ENCODE results near the gene DZIP1L.
A peak's percentile ranks its signal among the peaks of the same experiment; 100 is the strongest.
"Not testable (repeated sequence)": the region's sequence is repeated elsewhere in the genome, so short reads cannot be mapped to it uniquely, and the experiment has no call there.

The DZIP1L gene

DNA sequence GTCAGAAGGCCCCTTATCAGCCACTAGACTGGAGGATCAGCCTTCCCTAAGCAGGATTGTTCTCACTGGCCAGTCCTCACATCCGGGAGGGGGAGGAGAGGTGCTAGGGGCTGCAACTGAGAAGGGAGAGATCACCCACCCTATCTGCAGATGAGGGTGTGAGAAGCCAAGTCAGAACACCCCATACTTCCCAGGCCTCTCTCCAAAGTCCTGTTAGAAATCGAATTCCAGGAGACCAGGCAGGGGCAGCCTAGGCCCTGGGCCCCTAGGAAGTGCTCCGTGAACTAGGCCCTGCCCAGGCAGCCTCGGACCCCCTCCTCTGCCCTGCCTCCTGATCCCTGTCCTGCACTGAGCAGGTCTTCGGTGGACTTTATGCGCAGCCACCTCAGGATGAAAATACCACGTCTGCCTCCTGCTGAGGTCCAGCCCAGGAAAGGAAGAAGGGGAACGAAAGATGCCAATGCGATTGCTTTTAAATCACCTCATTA lies 933 bp downstream of the DZIP1L start:
- FAIRE-seq, result no peak

- FAIRE-seq, result no peak
Measured at GRCh38 chr3:138113326-138113725, 2.1 kb downstream of the DZIP1L start.

DNA sequence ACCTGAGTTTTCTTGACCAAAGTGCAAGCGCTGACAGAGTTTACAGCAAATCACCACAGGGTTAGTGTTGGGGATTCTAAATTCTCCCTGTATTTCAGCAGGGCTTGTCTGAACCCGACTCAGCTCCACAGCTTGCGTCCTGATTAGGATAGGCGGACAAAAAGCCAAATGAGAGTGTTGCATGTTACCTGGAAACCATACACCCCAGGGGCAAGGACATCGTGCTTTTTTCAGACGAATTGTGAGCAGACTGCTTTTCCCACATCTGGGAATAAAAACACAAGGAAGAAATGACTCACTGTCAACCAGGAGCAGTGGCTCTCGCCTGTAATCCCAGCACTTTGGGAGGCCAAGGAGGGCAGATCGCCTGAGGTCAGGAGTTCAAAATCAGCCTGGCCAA lies 3.0 kb downstream of the DZIP1L start:
- FAIRE-seq, result no peak

- FAIRE-seq, result no peak
Measured at GRCh38 chr3:138105598-138105997, 9.8 kb downstream of the DZIP1L start.

GRCh38 chr3:138103466-138103865 lies 11.9 kb downstream of the DZIP1L start:
- no peak for FAIRE-seq

DNA sequence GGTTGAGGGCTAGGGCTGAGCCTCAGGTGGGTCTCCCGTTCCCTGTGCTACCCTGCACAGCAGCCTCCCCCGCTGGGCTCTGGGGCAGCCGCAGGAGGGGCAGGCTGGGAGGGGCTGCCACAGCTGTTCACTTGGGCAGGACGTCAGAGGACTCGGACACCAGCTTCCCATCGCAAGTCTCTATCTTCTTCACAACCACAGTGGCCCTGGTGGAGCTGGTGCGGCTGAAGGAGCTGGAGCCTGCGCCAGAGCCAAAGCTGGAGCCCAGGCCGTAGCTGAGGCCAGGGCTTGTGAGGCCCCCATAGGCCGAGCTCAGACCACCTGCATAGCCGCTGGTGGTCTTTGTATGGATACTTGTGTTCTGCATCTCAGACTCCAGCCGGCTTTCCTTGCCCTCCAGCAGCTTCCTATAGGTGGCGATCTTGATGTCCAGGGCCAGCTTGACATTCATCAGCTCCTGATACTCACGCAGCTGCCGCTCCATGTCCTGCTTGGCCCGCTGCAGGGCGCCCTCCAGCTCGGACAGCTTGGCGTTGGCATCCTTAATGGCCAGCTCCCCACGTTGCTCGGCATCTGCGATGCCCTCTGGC lies 14.0 kb downstream of the DZIP1L start:
- not testable (repeated sequence) for FAIRE-seq

DNA sequence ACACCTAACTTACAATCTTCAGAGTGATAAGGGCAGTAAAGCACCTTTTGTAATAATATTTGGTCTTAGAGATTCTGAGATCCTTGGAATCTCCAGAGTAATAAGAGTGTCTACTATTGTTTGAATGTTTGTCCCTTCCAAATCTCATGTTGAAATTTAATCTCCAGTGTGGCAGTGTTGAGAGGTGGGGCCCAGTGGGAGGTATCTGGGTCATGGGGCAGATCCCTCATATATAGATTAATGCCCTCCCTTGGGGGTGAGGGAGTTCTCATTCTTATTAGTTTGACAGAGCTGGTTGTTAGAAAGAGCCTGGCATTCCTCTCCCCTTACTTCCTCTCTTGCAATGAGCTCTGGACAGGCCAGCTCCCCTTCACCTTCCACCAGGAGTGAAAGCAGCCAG lies 16.0 kb downstream of the DZIP1L start:
- no peak for FAIRE-seq

DNA sequence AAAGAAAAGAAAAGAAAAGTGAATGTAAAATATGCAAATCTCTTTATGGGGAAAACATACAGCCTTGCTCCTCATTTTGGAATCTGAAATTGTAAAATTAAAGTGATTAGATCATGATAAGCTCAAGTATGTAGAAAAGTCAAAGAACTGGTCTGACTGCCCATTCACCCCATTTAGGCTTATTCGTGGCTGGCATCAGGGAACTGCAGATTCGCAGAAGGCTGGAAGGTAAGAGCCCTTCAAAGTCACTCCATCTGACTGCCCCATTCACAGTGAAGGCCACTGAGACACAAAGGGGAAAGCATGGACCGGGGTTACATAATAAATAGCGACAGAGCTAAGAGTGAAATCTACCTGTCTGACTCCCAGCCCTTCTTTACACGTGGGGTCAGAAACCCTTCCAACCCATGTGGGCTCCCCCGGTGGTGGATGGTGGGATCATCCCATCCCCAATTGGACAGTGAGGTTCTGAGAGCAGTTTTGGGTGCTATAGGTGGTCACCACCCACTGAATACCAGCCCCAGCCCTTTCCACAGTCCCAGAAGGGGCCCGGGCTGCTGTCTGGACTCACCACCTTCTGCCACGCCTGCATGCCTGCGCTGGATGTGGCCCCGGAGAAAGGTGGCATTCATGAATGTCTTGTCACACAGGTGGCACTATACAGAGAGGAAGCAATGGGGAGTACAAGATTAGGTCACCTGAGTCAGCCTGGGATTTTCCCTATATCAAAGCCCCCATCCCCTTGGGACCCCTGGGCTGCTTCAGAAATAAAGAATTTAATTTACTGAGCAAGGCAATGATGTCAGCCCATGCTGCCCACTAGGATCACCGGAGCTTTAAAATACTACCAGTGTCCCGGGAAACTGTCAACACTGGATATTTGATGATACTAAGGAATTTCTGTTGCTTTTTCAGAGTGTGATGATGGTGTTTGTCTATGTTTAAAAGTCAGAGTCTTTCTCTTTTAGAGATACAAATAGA lies 17.9 kb downstream of the DZIP1L start:
- FAIRE-seq, result no peak

- FAIRE-seq, result no peak
Measured at GRCh38 chr3:138093721-138094120, 21.7 kb downstream of the DZIP1L start.

GRCh38 chr3:138092023-138092422 lies 23.4 kb downstream of the DZIP1L start:
- FAIRE-seq, result no peak

GRCh38 chr3:138089091-138089490 lies 26.3 kb downstream of the DZIP1L start:
- no peak for FAIRE-seq

GRCh38 chr3:138085745-138086144 lies 29.7 kb downstream of the DZIP1L start:
- FAIRE-seq, result not testable (repeated sequence)

- FAIRE-seq, result no peak
Measured at GRCh38 chr3:138084196-138084595, 31.2 kb downstream of the DZIP1L start.

DNA sequence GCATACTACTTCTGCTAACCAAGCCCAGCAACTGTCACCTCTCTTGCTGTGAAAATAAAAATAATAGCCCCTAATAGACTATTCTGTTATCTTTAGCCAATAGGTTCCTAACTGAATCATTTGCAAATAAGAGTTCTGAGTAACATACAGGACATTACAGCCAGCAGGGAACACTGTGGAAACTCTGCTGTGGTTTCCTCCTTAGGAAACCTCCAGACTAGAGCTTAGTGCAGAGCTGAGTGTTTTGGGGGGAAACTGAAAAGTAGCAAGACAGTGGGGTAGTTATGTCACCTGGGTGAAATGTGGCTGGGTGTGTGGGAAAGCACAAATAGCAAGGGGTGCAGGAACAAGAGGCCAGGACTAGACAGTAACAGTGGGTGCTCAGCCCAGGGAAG lies 32.4 kb downstream of the DZIP1L start:
- no peak for FAIRE-seq

- FAIRE-seq, result no peak
Measured at GRCh38 chr3:138082085-138082991, 33.1 kb downstream of the DZIP1L start.

GRCh38 chr3:138081371-138082084 lies 33.9 kb downstream of the DZIP1L start:
- no peak for FAIRE-seq

DNA sequence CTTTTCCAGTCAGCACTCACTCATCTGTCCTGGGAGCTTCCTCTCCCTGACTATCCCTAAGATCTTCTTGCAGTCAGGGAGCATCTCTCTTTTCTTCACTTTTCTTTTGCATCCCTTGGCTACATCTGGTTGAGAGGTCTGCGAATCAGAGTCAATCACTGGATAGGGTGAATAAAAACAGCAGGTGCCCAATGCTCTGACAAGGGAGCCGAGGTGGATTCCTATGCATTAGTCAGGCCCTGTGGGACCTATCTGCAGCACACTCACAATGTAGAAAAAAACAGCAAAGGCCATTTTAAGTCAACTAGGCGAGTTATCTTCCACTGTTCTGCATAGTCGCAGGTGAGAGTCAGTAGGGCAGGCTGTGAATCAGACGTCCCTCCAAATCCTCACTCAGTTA lies 35.5 kb downstream of the DZIP1L start:
- FAIRE-seq, result no peak

- no peak for FAIRE-seq
Measured at GRCh38 chr3:138078901-138079344, 36.5 kb downstream of the DZIP1L start.

DNA sequence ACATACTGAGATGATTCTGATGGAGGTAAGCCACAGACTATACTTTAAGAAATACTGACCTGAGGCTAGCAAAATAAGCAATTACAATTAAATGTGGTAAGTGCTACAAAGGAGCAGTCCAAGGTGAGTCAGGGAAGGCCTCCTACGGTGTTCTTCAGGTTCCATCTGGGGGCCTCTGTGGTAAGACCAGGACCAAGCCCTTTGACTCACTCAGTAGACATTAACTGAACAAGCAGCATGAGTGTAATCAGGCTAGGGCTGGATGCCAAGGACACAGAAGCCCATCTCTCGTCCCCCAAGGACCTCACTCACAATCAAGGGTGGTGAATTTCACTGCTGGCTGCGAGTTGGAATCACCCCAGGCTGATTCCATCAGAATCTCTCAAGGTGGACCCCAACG lies 37.3 kb downstream of the DZIP1L start:
- no peak for FAIRE-seq

DNA sequence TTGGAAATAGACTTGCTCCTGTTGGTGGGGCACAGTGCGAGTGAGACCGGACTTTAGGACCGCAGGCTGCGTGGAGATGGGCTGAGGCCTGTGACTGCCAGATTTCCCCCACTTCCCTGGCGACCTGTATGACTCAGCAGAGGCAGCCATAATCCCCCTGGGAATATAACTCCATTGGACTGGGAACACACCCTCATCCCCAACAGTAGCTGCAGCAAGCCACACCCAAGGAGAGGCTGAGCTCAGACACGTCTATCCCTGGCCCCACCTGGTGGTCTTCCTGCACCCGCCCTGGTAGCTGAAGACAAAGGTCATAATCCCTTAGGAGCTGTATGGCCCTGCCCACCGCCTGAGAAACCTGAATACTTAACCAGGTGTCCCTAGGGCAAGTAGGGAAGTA lies 42.6 kb downstream of the DZIP1L start:
- no peak for FAIRE-seq

DNA sequence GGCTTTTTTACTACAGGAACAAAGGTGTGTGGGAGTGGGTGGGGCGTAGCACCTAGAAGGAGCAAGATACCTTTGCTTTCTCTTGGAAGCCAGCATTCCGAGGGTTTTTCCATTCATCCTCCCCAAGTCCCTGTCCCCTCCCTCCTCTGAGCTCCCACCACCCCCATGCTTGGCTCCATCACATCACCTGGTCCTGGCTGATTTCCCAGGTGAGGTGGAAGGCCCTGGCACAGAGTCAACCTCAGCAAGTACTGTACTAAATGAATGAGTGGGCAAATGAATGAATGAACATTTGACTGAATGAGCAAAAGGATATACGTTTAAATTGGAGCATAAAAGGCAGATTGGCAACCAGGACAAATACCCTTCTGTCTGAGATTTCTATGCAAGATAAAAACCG lies 45.4 kb downstream of the DZIP1L start:
- FAIRE-seq, result no peak

DNA sequence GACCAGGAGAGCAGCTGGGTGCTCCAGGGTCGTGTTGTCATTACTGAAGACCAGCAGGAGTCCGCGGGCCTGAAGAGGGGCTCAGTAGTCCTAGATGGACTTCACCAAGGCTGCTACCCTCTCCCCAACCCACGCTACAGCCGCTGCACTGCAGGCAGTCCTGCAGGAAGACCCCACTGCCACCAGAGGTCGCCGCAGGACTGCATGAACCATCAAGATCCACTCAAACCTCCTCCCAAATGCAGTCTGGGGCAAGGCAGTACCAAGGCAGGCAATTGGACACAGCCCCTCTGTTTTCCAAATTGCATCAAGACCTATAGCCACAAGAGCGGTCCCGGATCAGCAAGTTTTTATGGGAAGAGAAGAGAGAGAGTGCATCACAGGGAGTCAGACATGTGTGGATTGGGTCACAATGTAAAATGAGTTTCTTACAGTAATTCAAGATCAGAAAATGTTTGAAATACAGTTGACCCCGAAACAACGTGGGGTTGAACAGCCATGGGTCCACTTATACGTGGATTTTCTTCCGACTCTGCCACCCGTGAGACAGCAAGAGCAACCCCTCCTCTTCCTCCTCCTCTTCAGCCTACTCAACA lies 46.7 kb downstream of the DZIP1L start:
- peak; percentile 66 for FAIRE-seq
